GM21447 (cell line): ENCODE results near the gene GRK3.

Experiments
- ATAC-seq: cut with Tn5 transposase; IDR thresholded peaks from one replicate; pipeline ENCODE4 v1.9.1; 2021; ENCODE audit not compliant: unreplicated experiment

GRK3 gene

DNA sequence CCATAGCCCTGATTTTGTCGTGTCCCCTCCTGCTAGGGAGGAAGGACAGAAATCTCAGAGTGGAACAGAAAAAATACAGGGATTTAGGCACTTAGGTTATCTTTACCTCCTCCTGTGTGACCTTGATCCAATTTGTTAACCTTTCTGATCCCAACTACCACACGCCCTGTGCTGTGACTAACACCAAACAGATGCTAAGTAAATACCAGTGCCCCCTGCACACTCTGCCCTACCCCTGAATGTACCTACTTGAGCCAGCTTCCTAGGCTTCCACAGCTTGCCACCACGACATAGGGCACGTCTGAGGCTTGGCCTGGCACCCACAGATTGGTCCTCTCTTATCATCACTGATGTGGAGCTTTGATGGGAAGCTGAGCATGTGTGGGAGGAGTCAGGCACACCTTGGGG, 186.7 kb downstream of the GRK3 start:
- no peak for ATAC-seq

DNA sequence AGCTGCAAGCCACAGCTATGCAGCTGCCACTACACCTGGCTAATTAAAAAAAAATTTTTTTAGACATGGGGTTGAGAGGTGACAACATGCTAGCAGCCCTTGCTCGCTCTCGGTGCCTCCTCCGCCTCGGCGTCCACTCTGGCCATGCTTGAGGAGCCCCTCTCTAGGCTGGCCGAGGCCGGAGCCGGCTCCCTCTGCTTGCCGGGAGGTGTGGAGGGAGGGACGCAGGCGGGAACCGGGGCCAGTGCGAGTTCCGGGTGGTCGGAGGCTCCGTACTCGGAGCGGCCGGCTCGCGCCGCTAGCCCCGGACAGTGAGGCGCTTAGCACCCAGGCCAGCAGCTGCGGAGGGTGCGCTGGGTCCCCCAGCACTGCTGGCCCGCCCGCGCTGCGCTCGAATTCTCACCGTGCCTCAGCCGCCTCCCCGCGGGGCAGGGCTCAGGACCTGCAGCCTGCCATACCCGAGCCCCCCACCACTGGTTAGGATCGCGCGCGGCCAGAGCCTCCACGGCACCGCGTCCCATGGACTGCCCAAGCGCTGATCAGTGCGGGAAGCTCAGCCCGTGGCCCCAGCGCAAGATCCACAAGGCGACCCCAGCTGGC, 188.2 kb downstream of the GRK3 start:
- ATAC-seq: no peak

DNA sequence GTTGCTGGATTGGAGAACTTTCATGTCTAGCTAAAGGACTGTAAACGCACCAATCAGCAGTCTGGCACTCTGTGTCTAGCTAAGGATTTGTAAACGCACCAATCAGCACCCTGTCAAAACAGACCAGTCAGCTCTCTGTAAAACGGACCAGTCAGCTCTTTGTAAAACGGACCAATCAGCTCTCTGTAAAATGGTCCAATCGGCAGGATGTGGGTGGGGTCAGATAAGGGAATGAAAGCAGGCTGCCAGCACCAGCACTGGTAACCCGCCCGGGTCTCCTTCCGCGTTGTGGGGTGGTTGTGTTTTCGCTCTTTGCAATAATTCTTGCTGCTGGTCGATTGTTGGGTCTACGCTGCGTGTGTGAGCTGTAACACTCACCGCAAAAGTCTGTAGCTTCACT, 188.8 kb downstream of the GRK3 start:
- ATAC-seq: no peak

DNA sequence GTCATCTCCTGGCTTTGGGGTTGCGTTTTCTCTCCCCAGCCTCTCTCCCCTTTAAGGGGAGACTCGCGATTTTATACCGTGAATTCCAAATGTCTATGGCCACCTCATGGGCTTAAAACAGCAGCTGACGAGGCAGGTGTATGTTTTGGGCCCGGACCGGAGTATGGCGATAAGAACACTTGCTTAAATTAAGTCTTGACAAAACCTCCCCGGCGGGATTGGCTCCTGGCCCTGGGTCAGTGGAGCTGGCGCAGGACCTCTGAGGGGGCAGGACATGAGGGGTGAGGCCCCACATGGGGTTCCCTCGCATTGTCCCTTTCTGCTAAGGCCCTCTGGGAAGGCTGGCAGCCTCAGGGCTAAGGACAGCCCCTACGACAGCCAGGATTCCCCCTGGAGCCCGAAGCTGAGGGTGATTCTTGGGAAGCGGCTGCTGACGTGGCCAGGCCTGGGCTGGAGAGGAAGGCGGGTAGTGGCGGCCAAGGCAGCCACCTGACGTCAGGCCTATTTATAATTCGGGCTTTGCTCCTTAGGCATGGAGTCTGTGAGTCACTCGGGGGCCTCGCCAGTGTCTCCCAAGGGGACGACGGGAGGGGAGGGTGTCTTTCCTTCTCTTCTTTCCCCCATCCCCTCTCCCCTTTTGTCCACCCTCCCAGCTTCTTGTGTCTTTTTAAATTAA, 190.2 kb downstream of the GRK3 start:
- no peak for ATAC-seq

DNA sequence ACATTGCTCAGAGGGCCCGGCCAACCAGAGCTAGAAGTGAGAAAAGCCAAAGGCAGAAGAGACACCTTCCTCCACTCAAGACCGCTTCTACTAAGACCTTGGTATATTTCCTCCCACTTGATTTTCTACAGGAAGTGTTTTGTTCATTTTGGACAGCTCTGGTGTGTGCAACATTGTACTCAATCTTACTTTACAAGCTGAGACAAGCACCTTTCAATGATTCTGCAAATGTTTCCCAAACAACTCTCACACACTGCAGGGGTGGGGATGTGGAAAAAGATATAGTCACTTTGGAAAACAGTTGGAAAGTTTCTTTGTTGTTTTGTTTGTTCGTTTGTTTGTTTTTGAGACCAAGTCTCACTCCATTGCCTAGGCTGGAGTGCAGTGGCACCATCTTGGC, 193.2 kb downstream of the GRK3 start:
- no peak for ATAC-seq

DNA sequence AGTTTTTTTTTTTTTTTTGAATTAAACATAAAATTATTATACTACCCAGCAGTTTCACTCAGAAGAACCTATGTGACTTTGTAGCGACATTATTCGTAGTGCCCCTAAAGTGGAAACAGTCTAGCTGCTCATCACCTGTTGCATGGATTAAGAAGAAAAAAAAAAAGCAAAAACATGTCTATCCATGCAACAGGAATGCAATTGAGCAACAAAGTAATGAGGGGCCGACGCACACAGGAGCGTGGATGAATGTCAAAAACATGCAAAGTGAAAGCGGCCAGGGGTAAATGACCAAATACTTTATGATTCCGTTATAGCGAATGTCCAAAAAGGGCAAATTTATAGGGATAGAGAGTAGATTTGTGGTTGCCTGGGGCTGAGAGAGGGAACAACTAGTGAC, 193.8 kb downstream of the GRK3 start:
- ATAC-seq: no peak

DNA sequence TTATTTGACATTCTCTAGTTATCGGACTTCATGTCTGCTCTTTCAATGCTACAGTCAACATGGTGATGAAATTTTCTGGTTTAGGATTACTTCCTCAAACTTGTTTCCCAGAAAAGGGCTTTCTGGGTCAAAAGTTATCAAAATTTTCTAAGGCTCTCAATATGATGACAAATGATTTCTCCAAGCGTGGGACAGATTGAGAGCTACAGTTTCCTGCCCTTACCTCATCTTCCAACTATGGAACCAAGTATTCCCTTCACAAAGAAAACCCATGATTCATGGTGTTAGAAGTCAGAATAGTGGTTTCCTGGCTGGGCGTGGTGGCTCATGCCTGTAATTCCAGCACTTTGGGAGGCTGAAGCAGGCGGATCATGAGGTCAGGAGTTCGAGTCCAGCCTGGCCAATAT, 195.4 kb downstream of the GRK3 start:
- no peak for ATAC-seq

DNA sequence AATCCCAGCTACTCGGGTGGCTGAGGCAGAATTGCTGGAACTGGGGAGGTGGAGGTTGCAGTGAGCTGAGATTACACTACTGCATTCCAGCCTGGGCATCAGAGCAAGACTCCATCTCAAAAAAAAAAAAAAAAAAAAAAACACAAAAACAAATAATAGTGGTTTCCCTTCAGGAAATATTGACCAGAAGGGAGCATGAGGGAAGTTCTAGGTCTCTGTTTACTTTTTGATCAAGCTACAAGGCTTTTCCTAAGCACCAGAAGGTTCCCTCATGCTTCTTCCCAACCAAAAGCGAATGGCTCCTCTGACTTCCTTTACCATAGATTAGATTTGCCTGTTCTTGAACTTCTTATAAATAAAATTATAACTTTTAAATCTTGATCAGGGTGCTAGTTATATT, 195.8 kb downstream of the GRK3 start:
- no peak for ATAC-seq

DNA sequence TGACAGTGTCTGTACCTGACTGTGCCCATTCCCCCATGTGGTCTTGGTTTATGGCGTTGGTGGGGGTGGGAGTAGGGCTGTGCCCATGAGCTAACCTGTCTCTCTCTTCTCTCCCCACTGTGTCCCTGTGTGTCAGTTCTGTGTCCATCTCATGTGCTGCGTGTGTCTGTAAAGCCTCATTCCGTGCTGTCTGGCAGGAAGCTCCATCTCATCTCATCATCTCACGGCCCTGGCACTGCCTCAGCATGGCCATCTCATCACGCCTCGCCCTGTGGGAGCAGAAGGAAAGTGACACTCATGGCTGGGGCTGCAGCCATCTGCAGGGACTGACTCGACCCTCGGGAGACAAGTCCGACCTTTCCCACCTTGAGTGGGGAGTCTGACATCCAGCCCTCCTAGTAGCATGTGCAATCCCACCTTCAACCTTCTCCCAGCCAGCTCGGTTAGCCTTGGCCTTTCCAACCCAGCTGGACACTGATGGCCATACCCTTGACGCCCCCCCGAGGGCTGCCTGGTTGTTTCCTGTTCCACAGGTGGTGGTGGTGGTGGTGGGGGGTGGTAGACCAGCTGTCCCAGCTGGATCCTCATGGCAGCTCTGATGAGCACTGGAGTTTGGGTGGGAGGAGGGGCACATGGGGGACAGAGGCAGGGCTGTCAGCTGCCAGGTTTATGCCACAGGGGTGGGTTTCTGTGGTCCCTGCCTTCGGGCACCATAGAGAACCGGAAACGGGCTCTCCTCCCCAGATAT, 196.5 kb downstream of the GRK3 start:
- ATAC-seq: no peak

DNA sequence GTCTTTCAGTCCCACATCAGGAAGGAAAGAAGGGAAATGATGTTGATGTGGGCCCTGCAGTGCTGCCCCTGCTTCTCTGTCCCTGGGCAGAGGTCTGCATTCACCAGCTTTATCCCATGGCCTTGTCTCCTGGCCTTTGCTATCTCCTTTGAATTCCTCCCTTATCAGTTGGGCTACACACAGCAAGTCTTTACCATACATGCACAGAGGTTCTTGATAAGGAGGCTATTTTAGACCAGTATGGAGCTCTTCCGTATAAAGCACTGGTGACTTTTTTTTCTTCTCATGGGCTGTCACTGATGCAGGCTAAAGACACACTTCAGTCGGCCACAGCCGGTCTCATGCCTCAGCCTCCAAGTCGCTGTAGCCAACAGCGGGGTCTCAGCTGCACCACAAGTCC, 197.7 kb downstream of the GRK3 start:
- ATAC-seq: no peak

DNA sequence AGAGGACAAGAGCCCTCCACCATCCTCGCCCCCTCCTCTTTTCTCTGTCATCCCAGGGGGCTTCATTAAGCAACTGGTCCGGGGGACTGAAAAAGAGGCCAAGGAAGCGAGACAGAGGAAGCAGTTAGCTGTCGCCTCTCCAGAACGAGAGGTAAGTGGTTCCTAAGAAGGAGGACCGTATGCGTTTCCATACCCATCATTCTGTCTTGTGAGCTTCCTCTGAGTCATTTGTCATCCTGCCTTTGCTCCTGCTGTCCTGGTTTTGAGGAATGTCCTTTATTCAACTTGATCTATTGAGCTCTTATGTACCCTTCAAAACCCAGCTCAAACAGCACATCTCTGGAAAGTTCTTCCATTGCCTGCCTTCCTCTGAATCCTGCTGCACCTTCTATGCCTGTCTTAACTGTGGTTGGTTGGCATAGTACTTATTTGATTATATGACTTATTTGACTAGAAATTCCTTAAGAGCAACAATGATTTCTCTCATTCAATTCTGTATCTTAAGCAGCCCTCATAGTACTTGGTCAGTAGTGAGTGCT, 198.8 kb downstream of the GRK3 start:
- ATAC-seq: no peak

DNA sequence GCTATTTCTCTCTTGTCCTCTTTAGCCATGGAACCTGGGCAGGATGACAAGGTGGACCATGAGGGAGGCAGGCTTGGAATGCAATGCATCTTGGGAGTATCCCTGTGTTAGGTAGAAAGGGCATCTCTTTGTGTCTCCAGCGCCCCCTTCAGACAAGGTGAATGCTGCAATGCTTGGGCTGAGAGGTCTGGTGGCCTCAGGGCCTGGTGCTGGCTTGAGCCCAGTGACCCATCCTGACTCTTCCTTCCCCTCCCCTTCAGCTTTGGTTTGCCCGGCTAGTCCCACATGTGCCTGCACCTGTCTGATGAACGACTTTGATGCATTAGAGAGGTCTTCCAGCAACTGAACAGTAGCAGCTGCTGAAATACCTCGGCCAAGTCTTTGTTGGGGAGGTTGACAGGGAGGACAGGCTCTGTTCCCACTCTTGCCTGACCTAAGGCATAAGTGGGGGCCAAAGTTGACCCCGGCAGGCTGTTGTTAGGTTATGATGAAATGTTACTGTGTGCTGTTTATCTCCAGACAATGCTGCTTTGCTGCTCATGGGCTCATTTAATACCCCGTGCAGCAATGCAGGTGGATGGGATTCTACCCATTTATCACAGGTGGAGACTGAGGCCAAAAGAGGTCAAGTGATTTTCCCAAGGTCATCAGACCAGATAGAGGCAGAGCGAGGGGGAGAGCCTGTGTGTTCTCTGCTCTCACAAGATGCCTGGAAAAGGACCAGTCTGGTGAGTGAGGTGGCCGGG, 200.0 kb downstream of the GRK3 start:
- ATAC-seq: no peak

DNA sequence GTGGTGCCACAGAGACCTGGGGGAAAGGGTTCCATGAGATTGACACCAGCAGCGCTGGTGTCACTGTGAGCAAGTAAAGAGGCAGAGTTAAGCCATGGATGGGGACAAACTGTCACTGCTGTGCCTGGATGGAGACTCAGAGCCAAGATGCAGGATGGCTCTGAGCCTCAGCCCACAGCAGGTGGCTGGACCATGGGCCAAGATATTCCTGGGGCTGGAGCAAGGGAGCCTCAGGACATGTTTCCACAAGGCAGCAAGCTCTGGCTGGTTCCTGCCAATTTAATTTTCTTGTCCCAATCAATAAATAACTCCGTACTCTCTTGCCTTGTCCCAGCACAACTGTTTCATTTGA, 200.5 kb downstream of the GRK3 start:
- ATAC-seq: no peak

DNA sequence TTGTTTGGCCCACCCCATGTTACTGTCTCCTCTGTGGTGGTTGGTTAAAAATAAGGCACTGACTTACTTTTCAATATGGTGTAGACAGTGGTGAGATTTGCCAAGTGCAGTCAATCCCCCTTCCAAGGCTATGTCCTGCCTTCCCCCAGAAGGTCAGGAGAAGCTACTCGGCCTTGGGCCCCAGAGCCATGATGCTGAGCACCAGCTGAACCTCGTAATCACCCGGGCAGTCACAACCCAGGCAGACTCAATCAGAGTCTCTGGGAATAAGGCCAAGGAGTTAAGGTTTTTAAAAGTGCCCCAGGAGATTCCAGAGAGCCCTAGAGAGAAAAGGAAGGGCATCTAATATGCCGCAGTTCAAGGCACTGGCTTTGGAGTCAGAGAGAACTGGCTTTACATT, 201.3 kb downstream of the GRK3 start:
- no peak for ATAC-seq

DNA sequence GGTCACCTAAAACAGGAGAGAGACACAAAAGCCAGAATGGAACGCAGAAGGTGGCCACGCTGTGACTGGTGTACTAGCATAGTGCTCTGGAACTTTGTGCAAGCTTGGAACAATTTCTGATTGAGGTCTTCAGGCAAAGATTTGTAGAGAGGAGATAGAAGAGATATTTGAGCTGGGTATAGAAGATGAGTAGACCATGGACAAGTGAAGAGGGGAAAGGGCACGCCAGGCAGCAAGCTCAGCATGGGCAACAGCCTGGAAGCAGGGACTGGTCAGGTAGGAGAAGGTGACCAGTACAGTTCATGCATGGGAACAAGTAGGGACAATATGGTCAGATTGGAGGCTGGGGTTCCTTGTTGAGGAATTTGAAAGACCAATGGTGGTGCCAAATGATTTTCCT, 201.9 kb downstream of the GRK3 start:
- no peak for ATAC-seq

DNA sequence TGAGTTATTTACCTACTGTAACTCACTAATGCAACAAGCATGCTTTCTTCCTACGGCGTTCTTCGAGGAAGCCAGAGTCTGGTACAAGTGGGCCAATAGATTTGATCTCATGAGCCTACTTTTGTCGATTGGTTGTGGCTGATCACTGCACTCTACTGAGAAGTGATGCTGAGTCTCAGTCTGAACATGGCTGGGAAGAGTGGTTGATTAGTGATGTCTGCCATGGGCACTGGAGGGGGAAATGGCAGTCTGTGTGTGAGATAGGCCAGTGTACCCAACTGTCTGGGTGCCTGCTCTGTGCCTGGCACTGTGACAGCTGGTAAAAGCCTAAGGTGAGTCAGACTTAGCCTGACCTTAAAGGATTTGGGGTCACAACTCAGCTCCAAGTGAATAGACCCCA, 205.9 kb downstream of the GRK3 start:
- ATAC-seq: no peak

DNA sequence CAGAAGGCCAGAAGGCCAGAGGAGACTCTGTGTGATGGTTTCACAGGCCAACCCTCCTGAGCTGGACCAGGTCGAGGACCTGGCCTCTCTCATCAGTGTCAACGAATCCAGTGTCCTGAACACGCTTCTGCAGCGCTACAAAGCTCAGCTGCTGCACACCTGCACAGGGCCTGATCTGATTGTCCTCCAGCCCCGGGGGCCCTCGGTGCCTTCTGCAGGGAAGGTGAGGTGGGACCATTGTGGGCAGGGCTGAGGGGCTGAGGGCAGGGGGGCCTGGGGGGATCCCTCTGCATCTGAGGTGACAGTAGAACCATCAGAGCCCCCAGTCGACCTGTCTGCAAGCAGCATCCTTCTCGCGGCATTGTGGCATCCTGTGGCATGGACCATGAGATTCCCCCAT, 207.8 kb downstream of the GRK3 start:
- ATAC-seq: no peak

DNA sequence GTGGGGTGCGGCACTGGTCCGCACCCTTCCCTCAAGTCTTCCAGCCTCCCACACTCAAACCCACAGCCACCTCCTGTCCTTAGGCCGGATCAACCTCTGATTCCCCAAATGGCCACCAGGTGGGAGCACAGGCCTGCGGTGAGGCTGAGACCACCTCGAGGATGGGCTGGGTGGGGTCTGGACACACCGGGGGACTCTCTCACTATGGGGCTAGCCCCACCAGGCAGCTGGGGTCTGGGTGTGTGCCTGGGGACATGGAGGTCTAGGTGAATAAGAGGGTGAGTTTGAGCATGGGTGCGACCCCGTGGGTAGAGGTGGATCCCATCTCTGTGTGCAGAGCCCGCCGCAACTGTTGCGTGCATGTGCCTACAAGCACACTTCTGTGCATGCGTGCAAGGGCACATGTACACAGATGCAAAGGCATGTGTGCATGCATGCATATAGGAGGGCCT, 210.1 kb downstream of the GRK3 start:
- ATAC-seq: no peak

DNA sequence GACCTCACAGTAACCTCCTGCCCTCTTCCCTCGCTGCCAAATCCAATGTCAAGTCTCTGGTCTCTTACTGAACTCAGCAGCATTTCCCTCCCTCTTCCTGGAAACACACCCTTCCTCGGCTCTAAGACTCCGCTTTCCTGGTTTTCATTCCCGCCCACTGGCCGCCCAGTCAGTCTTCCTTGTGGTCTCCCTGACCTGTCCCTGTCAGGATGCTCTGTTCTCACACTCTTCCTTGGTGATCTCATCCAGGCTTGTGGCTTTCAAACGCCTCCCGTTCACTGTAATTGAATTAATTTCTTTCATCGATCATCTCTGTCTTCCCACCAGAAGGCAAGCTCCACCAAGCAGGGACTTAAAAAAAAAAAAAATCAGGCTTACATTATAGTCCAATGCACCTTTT, 211.1 kb downstream of the GRK3 start:
- no peak for ATAC-seq

DNA sequence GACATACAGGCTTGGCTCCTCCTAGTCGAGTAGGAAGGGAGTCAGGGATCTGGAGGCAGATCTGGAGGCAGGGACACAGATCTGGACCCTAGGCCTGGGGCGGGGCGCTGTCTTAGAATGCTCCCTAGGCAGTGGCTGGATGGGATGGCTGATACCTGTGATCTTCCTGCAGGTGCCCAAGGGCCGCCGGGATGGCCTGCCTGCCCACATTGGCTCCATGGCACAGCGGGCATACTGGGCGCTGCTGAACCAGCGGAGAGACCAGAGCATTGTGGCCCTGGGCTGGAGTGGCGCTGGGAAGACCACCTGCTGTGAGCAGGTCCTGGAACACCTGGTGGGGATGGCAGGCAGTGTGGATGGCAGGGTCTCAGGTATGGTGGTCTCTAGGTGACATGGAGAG, 212.9 kb downstream of the GRK3 start:
- ATAC-seq: no peak

DNA sequence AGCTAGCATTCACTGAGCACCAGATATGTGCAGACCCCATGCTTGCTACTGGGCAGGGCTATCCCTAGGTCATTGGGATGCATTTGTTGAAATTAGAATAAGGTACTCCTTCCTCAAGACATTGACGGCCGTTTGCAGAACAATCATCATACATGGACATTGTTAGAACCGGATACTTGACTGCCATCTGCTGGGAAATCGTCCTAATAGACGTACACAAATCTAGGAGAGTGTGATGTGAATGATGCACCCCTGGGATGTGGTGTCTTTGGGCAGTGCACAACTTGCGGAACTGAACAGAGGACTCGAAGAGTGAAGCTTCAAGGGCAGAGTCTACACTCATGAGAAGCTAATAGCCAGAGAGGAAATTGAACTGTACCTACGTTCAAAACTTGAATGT, 213.4 kb downstream of the GRK3 start:
- ATAC-seq: no peak
